DMS153 treated with DMSO at 0.1 percent for 48 hours (cell line): ENCODE measurements around the gene DOCK10.

Source experiments
- DNase-seq: peaks from one replicate; lab custom pipeline; 2025; ENCODE audit not compliant: unreplicated experiment; lab: John Stamatoyannopoulos, UW

The DOCK10 gene

GRCh38 chr2:224843141-224843540 is 199.1 kb downstream of the DOCK10 start:
- no peak for DNase-seq

GRCh38 chr2:224841910-224842309 is 200.4 kb downstream of the DOCK10 start:
- DNase-seq: no peak

GRCh38 chr2:224838335-224838734 is 203.9 kb downstream of the DOCK10 start:
- no peak for DNase-seq

- no peak for DNase-seq
Measured at GRCh38 chr2:224837558-224837957, 204.7 kb downstream of the DOCK10 start.

GRCh38 chr2:224837066-224837465 is 205.2 kb downstream of the DOCK10 start:
- no peak for DNase-seq

- DNase-seq: no peak
Measured at GRCh38 chr2:224836263-224836662, 206.0 kb downstream of the DOCK10 start.

DNA sequence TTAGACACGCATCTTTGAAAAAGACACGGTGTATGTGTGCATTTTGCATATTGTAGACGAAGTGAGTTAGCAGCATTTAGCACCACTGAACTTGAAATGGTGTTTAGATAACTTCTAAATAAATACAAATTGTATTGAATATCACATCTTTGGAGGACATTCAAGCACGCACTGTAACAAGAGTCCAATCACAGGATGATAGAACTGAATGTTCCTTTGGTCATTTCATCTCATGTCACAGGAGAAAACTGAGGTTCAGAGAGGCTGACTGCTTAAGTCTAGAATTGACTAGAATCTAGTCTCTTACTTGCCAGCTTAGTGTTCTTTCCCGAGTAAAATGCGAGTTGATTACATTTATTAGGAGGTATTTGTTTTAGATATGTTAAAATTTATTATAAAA is 206.9 kb downstream of the DOCK10 start:
- DNase-seq: no peak

DNA sequence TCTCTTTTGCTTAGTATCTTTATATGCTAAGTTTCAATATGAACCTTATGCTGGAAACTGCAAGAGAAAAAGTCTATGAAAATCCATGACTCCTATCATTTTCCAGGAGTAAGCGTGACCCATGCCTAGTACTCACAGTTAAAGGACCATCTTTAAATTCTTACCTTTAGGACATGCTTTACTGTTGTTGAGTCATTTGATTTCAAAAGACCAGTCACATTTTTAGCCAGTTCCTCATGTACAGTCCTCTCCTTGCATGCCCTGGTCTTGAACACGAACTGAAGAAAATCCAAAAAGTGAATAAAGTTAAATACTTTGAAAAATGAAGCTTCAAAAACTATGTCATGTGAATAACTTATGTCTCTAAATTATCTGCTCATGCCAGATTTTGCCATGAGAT is 208.3 kb downstream of the DOCK10 start:
- DNase-seq: no peak

GRCh38 chr2:224832207-224832606 is 210.1 kb downstream of the DOCK10 start:
- no peak for DNase-seq

DNA sequence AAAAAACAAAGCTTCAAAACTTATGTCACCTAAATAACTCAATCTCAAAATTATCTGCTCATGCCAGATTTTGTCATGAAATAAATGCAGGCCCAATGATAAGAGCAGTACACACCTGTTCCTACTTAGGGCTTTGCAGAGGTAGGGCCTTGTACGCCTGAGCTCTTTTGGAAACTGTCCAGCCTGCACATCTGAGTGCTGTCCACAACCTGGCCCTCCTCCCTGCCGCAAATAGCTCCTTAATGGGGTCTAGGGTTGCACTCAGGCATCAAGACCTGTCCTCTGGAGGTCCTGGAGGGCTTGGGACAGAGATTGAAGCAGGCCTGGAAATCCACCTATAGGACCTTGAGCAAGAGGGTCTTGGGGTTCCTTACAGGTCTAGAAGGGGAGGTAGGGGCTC is 210.7 kb downstream of the DOCK10 start:
- DNase-seq: no peak

- DNase-seq: no peak
Measured at GRCh38 chr2:224820283-224820991, 221.8 kb downstream of the DOCK10 start.

- DNase-seq: peak; percentile 69
Measured at GRCh38 chr2:224819075-224819474, 223.2 kb downstream of the DOCK10 start.

DNA sequence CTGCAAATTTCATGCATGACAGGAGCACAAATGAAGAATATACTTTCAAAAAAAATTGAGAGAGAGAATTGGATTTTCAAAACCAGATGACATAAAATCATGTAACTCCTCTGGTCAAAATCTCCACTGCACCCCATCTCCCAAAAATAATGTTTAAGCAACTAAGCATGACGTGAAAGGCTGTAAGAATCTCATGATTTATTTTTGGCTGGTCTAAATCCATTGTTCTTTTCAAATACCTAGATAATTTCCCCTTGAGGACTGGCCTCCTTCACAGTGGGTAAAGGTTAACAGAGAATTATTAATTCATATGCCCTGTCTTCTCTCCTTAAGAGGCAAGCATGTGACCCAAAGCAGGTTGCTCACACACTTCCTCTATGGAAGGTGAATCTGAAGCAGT is 224.6 kb downstream of the DOCK10 start:
- DNase-seq: no peak

DNA sequence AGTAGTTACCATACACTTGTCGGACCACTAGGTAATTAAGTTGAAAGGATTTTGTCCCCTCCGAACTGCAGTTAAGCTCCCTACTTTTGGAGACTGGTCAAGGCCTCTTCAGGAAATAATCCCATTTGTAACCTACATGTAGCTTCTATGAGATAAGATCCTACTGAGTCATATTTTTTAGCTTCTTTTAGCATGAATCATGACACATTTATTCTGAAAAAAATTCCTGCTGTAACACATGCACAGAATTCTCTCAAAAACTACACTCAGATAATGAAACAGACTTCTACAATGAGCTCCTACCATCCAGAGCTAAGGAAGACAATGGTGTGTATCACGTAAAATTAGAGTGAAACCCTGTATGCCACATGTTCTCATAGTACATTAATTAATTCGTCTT is 225.5 kb downstream of the DOCK10 start:
- no peak for DNase-seq

DNA sequence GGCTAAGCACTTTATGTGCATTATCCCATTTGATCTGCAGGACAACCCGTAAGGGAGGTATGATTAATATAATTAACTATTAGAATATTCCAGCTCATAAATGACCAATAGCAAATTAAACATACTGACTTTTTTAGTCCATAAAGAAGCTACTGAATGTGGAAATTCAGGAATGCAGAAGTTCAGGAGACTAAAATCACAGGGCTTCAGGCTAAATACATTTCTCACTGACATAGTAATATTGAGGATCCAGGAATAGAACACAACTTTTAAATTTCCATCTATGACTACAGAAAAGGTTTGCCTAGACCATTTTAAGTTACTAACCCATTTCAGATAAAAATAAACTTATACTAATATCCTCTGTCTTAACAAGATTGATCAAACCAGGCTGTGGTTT is 228.7 kb downstream of the DOCK10 start:
- DNase-seq: no peak

DNA sequence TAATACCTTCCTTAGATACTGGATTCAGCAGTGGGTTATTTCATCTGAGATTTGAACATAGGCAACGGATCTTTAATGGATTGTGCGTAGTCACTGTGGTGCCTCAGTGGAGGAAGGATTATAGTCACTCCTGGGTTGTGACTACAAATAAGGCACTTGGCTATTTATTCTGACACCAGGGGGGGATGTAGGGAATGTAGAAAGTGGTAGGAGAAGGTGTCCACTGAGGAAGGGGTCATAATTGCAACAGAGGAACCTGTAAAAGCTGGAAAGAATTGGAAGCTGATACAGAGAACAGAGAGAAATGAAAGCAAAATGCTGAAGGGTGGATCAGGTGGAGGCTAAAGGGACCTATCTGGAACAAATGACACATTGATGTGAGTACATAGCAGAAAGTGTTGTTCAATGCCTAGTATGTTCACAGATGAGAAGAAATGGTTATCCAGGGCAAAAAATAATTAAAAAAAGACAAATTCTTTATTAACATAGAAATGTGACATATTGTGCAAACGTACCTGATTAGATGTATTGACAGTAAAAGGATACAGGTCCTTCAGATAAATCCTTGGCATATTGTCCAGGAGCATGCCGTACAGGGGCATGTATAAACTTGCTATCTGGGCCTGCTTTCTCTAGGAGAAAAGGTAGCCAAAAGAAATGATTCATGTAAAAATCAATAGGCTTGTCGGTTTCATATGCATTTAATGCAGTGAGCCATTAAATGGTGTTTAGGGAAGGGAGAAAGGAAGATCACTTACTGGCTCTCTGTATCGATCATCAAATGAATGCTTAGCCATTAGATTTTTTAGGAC is 234.9 kb downstream of the DOCK10 start:
- peak; percentile 34 for DNase-seq

DNA sequence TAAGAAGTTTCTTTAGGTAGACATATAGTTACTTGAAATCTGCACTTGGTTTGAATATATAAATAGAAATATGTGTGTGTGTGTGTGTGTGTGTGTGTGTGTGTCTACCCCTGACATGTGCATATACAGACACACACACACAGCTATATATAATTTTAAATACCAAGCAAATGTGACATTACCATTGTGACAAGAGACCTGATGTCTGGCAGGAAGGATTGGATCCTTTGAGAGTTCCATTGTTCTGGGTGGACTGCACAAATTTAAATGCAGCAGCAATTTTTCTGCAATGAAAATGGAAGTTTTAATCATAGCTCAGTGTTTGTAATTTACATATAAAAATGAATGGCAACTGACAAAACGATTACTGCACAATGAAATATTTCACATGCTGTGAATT is 238.3 kb downstream of the DOCK10 start:
- no peak for DNase-seq

DNA sequence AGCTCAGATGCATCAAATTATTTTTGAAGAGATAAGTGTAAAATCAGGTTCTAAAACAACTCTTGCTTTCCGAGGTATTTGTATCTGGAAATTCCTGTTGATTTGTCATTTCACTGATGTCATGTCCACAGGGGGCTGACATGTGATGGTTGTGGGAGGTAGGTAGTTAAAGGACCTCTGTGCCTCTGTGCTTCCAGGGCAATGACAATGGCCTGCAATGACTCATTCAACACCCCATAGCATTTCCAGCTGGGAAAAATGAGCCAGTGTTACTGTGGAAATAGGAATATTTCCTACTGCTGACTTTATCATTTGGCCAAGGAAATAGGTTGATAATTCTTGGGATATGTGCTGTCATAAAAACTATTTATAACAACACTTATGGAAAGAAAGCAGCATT is 239.9 kb downstream of the DOCK10 start:
- no peak for DNase-seq

DNA sequence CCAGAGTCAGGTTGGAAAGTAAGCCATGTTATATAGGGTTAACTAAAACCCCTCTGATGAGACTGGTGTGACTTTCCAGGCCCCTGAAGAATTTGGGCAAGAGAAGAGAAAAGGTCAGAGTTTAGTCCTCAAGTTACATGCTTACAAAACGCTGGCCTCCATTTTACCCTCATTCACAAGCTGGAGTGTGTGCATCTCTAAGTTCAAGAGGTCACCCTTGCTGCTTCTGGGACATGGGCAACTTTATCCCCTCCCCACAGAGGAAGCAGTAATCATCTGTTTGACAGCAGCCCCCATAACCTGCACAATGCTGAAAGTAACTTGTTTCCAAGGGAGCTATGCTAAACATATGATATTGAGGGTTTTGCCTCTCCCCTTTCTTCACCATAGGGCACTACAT is 240.9 kb downstream of the DOCK10 start:
- DNase-seq: no peak

DNA sequence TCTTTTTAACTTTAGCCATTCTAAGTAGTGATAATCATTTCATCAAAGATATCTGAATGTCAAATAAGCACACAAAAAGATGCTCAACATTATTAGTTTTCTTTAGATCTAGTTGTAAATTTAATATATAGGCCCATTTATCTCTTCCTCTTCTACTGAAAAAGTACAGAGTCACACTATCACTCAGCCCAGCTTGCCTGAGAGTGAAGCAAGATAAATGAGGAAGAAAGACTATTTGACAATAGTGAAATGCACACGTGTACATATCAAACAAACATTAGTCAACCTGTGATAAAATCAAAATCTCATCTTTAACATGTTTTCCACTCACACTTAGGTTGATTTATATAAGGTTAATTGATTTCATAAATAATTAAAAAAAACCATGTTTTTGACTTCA is 242.6 kb downstream of the DOCK10 start:
- no peak for DNase-seq

GRCh38 chr2:224798180-224798579 is 244.1 kb downstream of the DOCK10 start:
- DNase-seq: no peak

DNA sequence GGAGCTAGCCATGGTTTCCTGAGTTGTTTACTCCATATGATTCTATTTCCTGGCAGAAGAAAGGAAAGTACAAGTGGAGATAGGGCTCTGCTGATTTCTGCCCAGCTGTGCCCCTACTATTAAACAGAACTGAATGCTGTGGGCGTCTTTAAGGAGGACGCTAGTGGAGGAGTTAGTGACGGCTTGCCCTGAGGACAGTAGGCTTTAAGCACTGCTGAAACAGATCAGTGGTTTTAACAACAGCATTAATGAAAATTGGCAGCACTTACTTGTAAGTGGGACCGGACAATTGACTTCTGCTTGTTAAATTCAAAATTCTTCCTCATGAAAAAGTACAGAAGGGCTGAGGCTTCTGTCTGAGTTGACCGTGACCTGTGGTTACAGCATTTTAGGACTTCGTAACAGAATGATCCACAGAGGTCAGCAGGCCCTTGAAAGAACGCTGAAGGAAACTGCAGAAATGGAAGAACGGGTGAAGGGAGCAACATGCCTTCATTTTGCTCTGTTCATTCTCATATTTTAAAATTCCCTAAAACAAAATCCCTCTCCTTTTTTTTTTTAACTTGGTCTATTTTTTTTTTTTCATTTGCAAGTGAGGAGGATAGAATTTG is 245.5 kb downstream of the DOCK10 start:
- no peak for DNase-seq
